Stimulated activated CD4-positive, alpha-beta T cell treated with anti-CD3 and anti-CD28 coated beads, Interleukin-2, amount 100 ng/mL, for 4 hours (primary cell): ENCODE data around the gene ULK4.
"Not testable (repeated sequence)": the region's sequence is repeated elsewhere in the genome, so short reads cannot be mapped to it uniquely, and the experiment has no call there.

Experiments used
- DNase-seq: peaks from one replicate; pipeline ENCODE4 v3.0.0-alpha.2; 2020; ENCODE audit warnings: low read depth

The ULK4 gene

GRCh38 chr3:41434781-41435180 lies 527.1 kb downstream of the ULK4 start:
- no peak for DNase-seq

GRCh38 chr3:41431386-41431785 lies 530.5 kb downstream of the ULK4 start:
- no peak for DNase-seq

DNA sequence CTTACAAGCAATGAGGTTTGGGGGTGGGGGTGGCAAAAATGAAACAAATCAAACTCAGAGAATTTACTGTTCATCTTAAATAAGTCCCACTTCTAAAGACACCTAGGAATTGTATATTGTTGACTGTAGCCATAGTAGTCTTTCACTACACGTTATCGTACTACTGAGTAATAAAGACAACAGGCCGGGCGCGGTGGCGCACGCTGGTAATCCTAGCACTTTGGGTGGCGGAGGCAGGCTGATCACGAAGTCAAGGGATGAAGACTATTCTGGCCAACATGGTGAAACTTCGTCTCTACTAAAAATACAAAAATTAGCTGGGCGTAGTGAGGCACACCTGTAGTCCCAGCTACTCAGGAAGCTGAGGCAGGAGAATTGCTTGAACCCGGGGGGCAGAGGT lies 531.0 kb downstream of the ULK4 start:
- DNase-seq, result no peak

DNA sequence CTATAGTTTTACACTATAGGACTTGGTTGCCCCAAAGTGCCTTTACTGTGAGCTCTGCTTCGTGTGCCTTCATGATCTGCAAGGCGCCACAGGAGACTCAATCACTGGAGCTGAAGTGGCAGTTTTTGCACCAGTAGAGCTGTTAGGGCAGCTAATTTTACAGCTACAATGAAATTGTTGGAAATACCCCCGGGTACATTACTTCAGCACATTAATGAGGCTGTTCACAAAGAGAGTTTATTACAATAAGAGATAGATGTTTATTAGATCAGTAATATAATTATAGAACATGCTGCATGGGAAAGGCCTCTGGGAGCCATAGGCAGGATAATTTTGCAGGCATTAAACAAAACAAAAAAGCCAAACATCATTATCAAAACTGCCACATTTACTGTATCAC lies 531.5 kb downstream of the ULK4 start:
- DNase-seq, result no peak

- DNase-seq, result no peak
These were observed 535.4 kb downstream of the ULK4 start for GRCh38 chr3:41426485-41426884.

DNA sequence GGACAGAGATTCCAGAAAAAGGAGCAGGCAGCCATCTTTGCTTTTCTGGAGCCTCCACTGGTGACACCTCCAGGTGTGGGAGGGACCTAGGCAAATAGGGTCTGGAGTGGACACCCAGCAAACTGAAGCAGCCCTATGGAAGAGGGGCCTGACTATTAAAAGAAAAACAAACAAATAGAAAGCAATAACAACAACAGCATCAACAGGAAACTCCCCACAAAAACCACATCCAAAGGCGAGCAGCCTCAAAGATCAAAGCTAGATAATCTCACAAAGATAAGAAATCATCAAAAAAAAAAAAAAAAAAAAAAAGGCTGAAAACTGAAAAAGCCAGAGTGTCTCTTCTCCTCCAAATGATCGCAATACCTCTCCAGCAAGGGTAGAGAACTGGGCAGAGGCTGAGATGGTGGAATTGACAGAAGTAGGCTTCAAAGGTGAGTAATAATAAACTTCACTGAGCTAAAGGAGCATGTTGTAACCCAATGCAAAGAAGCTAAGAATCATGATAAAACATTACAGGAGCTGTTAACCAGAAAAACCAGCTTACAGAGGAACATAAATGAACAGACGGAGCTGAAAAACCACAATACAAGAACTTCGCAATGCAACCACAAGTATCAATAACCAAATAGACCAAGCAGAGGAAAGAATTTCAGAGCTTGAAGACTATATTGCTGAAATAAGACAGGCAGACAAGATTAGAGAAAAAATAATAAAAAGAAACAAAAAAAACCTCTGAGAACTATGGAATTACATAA lies 537.2 kb downstream of the ULK4 start:
- no peak for DNase-seq

DNA sequence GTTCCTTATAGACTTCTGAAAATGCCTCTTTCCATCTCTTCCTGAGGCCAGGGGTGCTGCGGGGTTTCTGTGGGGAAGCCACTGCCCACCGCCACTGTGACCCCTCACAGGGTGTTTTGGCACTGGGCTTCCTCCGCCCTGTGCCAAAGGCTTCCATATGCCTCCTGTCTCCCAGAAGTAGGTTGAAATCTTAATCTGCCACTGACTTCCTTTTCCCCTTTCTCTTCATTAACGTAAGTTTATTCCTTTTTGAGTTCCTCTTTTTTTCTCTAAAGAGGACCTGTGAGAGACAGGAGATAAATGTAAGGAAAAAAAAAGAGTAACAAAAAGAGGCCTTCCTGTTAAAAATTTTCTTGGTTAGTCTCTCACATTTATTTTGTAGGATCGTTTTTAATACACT lies 542.1 kb downstream of the ULK4 start:
- DNase-seq, result no peak

- no peak for DNase-seq
These were observed 542.8 kb downstream of the ULK4 start for GRCh38 chr3:41418961-41419691.

- DNase-seq, result no peak
These were observed 544.3 kb downstream of the ULK4 start for GRCh38 chr3:41417574-41417973.

- DNase-seq, result no peak
These were observed 550.8 kb downstream of the ULK4 start for GRCh38 chr3:41411065-41411464.

DNA sequence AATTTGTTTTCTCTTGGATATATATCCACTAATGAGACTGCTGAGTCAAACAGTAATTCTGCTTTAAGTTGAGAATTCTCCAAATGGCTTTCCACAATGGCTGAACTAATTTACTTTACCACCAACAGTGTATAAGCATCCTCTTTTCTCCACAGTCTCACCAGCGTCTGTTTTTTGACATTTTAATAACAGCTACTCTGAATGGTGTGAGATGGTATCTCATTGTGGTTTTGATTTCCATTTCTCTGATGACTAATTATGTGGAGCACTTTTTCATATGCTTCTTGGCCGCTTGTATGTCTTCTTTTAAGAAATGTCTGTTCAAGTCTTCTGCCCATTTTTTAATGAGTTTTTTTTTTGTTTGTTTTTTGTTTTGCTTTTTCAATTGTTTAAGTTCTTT lies 556.4 kb downstream of the ULK4 start:
- DNase-seq, result no peak

- no peak for DNase-seq
These were observed 557.3 kb downstream of the ULK4 start for GRCh38 chr3:41404582-41404981.

GRCh38 chr3:41394896-41395295 lies 567.0 kb downstream of the ULK4 start:
- no peak for DNase-seq

- DNase-seq, result not testable (repeated sequence)
These were observed 591.0 kb downstream of the ULK4 start for GRCh38 chr3:41370765-41371535.

DNA sequence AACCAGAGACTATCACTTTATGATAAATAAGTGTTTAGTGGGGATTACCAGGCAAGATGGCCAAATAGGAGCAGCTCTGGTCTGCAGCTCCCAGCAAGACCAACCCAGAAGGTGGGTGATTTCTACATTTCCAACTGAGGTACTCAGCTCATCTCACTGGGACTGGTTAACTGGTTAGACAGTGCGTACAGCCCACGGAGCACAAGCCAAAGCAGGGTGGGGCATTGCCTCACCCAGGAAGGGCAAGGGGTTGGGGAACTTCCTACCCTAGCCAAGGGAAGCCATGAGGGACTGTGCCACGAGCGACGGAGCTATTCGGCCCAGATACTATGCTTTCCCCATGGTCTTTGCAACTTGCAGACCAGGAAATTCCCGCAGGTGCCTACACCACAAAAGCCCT lies 591.6 kb downstream of the ULK4 start:
- DNase-seq, result no peak

GRCh38 chr3:41369838-41370237 lies 592.1 kb downstream of the ULK4 start:
- DNase-seq, result no peak

DNA sequence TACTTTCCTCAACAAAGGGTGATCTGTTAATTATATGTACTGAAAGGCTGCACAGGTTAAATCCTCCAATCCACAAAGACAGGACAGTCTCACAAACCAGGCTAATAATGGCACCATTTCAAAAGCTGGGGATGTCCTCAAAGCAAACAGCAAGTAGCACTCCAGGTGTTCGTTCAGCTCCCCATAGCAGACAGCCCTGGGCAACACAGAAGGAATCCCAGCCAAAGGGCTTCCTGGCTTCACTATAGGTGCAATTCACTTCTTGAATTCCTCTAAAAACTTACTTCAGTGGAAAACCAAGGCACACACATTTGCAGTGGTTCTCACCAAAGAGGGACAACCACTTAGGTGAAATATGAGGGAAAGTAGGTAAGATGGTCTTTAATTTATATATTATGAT lies 595.9 kb downstream of the ULK4 start:
- no peak for DNase-seq

- DNase-seq, result no peak
These were observed 597.2 kb downstream of the ULK4 start for GRCh38 chr3:41364736-41365135.

- no peak for DNase-seq
These were observed 597.9 kb downstream of the ULK4 start for GRCh38 chr3:41363830-41364523.

DNA sequence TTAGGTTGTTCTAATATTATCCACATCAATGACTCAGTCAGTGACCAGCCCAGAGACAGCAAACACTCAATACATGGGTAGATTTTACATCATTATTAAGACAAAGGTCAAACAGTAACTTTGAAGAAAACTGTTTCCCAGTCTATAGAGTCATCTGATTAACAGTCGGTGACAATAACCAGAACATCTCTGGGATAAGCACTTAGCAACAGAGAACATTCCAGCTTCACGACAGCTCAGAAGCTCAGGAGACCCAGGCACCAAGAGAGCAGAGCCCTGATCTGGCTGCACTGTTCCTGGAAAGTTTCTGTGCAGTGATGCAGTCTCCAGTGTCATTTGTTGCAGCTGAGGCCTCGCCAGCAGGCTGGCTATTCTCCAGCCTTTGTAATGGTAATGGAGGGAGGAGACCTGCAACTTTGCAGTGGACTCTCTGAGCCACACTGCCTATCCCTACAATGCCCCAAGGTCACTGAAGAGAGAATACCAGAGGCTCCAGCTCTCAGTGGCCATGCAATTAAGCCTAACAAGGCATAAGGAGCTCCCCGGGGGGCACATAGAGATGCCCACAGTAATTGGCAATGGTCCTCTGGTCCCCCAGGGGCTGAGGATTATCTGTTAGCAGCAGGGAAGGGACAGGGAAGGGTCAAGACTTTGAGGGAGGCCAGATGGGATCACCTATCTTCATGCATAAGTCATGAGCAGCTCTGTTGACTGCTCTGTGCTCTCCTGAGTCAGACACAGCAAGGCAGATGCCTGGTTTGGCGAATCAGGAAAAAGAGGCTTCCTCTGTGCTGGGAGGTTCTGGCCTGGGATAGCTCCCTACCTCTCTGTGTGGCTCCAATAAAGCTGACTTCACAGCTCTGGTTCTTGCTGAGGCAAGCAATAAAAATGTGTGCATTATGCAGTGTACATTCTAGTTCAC lies 599.0 kb downstream of the ULK4 start:
- no peak for DNase-seq

GRCh38 chr3:41357271-41357670 lies 604.6 kb downstream of the ULK4 start:
- DNase-seq, result no peak
